ENCODE measurements around the gene FOXRED1. TPM values are rescaled to one million over a fixed set of nuclear protein-coding genes. Genes with fewer than 3 reads are reported as not detected.
A peak's percentile ranks its signal among the peaks of the same experiment; 100 is the strongest.

Gene FOXRED1
- total and polyA plus RNA-seq, 10 of the 15 experiments (the other 5 are each of a cell fraction or from before 2014, with no cell fraction given), result 9.9 to 67.7 (median 38.0) TPM

DNA sequence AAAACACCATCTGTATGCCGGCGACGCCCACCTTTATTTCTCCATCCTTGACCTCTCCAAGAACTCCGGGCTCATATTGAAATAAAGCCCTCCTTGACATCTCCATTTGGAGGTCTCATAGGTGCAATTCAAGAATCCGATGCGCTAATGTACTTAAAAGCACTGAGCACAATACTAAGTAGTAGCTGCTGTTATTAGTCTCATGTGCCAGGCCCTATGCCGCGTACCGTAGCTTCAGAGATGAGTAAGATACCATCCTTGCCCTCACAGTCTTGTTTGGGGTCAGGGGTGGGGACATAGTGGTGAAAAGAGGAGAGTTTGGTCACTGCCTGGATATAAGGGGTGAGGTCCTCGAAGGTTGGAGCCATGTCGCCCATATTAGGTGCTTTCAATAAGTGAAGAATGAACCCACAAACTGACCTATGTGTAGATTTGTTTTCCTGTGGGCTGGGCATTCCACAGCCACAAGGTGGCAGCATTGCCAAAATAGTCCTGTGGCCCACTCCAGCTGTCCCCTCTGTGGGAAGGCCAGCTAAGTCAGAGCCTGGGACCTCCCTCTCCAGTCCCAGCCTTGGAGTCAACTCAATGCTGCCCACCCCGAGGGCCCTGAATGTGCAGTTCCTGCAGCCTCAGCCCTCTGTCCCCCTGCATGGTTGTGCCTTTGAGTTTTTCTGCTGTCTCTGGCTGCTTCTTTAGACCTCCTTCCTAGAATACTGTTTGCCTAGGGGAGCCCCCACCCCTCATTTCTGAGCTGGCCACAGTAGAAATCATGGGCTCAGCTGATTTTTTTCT lies 41.4 kb downstream of the FOXRED1 start (continued):
- TF ChIP-seq MEF2B (IDR thresholded peaks at IDR 0.05; ENCODE audit: partially characterized antibody, poor library complexity, severe bottlenecking), result no peak
- TF ChIP-seq SUPT20H (IDR thresholded peaks at IDR 0.05; ENCODE audit: borderline replicate concordance, control insufficient read depth, low read depth, low read length), result no peak
- TF ChIP-seq EZH2 (IDR thresholded peaks at IDR 0.05; ENCODE audit: borderline replicate concordance, control insufficient read depth, low read depth, low read length), result no peak
- TF ChIP-seq NFYB (IDR thresholded peaks at IDR 0.05; ENCODE audit: insufficient read depth, low read depth, low read length), result no peak
- TF ChIP-seq CHD1 (IDR thresholded peaks at IDR 0.05; ENCODE audit: low read depth, low read length), result no peak
- no peak for TF ChIP-seq HCFC1 (IDR thresholded peaks at IDR 0.05; ENCODE audit: low read length)
- no peak for TF ChIP-seq ZBED1 (IDR thresholded peaks at IDR 0.05; ENCODE audit: borderline replicate concordance)
- peak; percentile 32; the same call in 1 of the 2 replicates for TF ChIP-seq NR2F1 (conservative IDR thresholded peaks at IDR 0.05)
- TF ChIP-seq STAT1 (conservative IDR thresholded peaks at IDR 0.05), result no peak

DNA sequence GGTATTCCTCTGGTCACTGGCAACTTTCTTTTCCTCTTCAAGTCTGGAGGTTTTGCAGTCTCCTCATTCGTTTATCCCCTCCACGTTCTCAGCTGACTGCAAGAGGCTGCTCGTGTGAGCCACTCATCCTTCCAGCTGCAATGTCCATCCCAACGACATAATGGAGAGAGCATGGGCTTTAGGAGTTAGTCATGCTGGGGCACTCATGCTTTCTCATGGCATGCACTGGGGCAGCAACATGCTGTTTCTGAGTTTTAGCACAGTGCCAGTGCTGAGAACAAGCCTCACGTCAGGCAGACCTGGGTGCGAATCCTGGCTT lies 42.0 kb downstream of the FOXRED1 start:
- BruUV-seq (replicated peaks), result no TSS peak
- peaks cover 40% of the 10 kb centered on the region for H3K4me1 ChIP-seq (ENCODE audit: control insufficient read depth, insufficient read depth, low read length)
- peaks cover 9% of the 10 kb centered on the region for H3K79me2 ChIP-seq (ENCODE audit: control insufficient read depth, insufficient read depth, low read length)
- DNase-seq (ENCODE audit: low read depth, low spot score) (no peak), FAIRE-seq (no peak), ATAC-seq (peak; percentile 1; the same call in 2 of the 3 replicates)
- POLR2A ChIA-PET, result interaction anchor here (1.0 to 1.7 kb wide), 3 partner anchors 11 to 170 kb away, joined by 3 to 5 read pairs (median 5); no protein-coding TSS in a partner anchor
- intact Hi-C loops (cut with micrococcal nuclease; ENCODE audit: unreplicated experiment), result loop anchor here (1.0 to 10.0 kb wide), 7 partner anchors 44 to 674 kb away; partner anchors contain the start of gene ST3GAL4
- CTCF ChIA-PET, result interaction anchor here (0.6 to 10.0 kb wide), 37 partner anchors 9 to 764 kb away, joined by 3 to 232 read pairs (median 5); partner anchors contain the start of genes FOXRED1, SRPRA and ST3GAL4
- no peaks in the 10 kb centered on the region for H4K20me1 ChIP-seq (ENCODE audit: control insufficient read depth, insufficient read depth)
- no peak overlapping the region for H3K4me3 ChIP-seq
- peaks cover 1 to 19% of the 10 kb centered on the region in 2 experiments for H3K36me3 ChIP-seq (ENCODE audit: control insufficient read depth in 2 of 2, insufficient read depth in 2 of 2, low read length in 1 of 2)
- no peak overlapping the region for H2AFZ ChIP-seq (ENCODE audit: control insufficient read depth, low read depth, low read length)
- WGBS (ENCODE audit: insufficient coverage, insufficient replicate concordance, low lambda C conversion rate, missing lambda C conversion rate), result 78% methylated on average over 6 of the region's 6 CpGs
- RAD21 ChIA-PET (ENCODE audit: unreplicated experiment), result interaction anchor here (0.7 to 3.0 kb wide), 21 partner anchors 8 to 1035 kb away, joined by 3 to 36 read pairs (median 4); partner anchors contain the start of gene ST3GAL4
- no peak overlapping the region for H3K27ac ChIP-seq (ENCODE audit: control insufficient read depth, insufficient read depth)
- H3K4me2 ChIP-seq (ENCODE audit: control insufficient read depth, insufficient read depth), result peak overlapping the region; percentile 18; the same call in 1 of the 2 replicates
- no peaks in the 10 kb centered on the region; the same call in none of the 3 replicates for H3K9me3 ChIP-seq (replicated peaks; ENCODE audit: control insufficient read depth, insufficient read depth, low read length)
- TF ChIP-seq ESRRA (IDR thresholded peaks at IDR 0.05; ENCODE audit: low read length), result no peak
- TF ChIP-seq CBFB (IDR thresholded peaks at IDR 0.05; ENCODE audit: low read depth), result no peak
- TF ChIP-seq JUNB (IDR thresholded peaks at IDR 0.05), result no peak
- SMC1A ChIA-PET (ENCODE audit: uncharacterized antibody, unreplicated experiment), result interaction anchor here (1.0 to 6.5 kb wide), 19 partner anchors 8 to 260 kb away, joined by 3 to 78 read pairs (median 5); partner anchors contain the start of gene ST3GAL4
- in situ Hi-C loops (cut with MboI), result no loop called here
- no peak overlapping the region for H3K9ac ChIP-seq (ENCODE audit: control insufficient read depth, insufficient read depth, low read length)
- no peaks in the 10 kb centered on the region for H3K27me3 ChIP-seq (replicated peaks in 1 of 2; ENCODE audit: control insufficient read depth in 2 of 2, insufficient read depth in 2 of 2, low read length in 1 of 2)

All from GM12878 (cell line).